Measurements from ENCODE around the gene ZBTB8A.
"Not testable (repeated sequence)": the region's sequence is repeated elsewhere in the genome, so short reads cannot be mapped to it uniquely, and the experiment has no call there.

ZBTB8A gene

GRCh38 chr1:32525053-32525452, 14.2 kb upstream of the ZBTB8A start:
- H3K27me3 ChIP-seq (ENCODE audit: control insufficient read depth in 1 of 2, insufficient read depth in 1 of 2, low read length in 2 of 2): no peaks in the 10 kb centered on the region
- no peak overlapping the region for H2AFZ ChIP-seq (ENCODE audit: low read depth, low read length)

GRCh38 chr1:32525661-32526444, 13.4 kb upstream of the ZBTB8A start:
- Histone ChIP-seq H3K9ac (ENCODE audit: low read length) (no peak overlapping the region), H3K14ac (ENCODE audit: low read length in 2 of 2) (no peak overlapping the region), H2BK5ac (ENCODE audit: low read depth, low read length, poor library complexity, severe bottlenecking) (no peak overlapping the region), H3K79me1 (replicated peaks; ENCODE audit: low read length, poor library complexity, severe bottlenecking) (no peaks in the 10 kb centered on the region), H2BK12ac (ENCODE audit: low read length in 2 of 2) (no peak overlapping the region), H3K4ac (ENCODE audit: low read depth in 1 of 2, low read length in 2 of 2) (no peak overlapping the region), H3K4me2 (ENCODE audit: low read length, poor library complexity, severe bottlenecking) (no peak overlapping the region), H3K23ac (ENCODE audit: low read length in 2 of 2) (no peak overlapping the region), H3K27ac (ENCODE audit: low read length, poor library complexity, severe bottlenecking) (no peak overlapping the region), H3K9me3 (ENCODE audit: control insufficient read depth, low read length) (no peaks in the 10 kb centered on the region), H2AK5ac (ENCODE audit: low read length, severe bottlenecking) (no peak overlapping the region), H4K8ac (ENCODE audit: low read length) (no peak overlapping the region), H3K4me3 (ENCODE audit: insufficient read depth in 1 of 2, low read depth in 1 of 2, low read length in 2 of 2) (no peak overlapping the region), H3K27me3 (ENCODE audit: control insufficient read depth in 1 of 2, insufficient read depth in 1 of 2, low read length in 2 of 2) (no peaks in the 10 kb centered on the region), H2BK15ac (ENCODE audit: low read depth, poor library complexity, severe bottlenecking) (no peak overlapping the region), H3K36me3 (ENCODE audit: control insufficient read depth in 1 of 2, insufficient read depth in 2 of 2, low read depth in 1 of 2, low read length in 2 of 2) (no peaks in the 10 kb centered on the region), H2AFZ (ENCODE audit: low read depth, low read length) (no peak overlapping the region), H3K18ac (ENCODE audit: low read depth in 1 of 2, low read length in 2 of 2) (no peak overlapping the region), H2BK120ac (ENCODE audit: low read depth, low read length) (no peak overlapping the region), H4K91ac (ENCODE audit: low read length) (no peak overlapping the region), H3K4me1 (ENCODE audit: control insufficient read depth, insufficient read depth, low read depth, low read length) (no peaks in the 10 kb centered on the region)
- no peak for DNase-seq
- WGBS: 91% methylated on average over 9 of the region's 9 CpGs

More at GRCh38 chr1:32525053-32525452, 14.2 kb upstream of the ZBTB8A start:
- H3K18ac ChIP-seq (ENCODE audit: low read depth in 1 of 2, low read length in 2 of 2): no peak overlapping the region
- no peaks in the 10 kb centered on the region for H3K9me3 ChIP-seq (ENCODE audit: control insufficient read depth, low read length)
- H3K4me2 ChIP-seq (ENCODE audit: low read length, poor library complexity, severe bottlenecking): no peak overlapping the region
- H4K91ac ChIP-seq (ENCODE audit: low read length): no peak overlapping the region
- H3K4ac ChIP-seq (ENCODE audit: low read depth in 1 of 2, low read length in 2 of 2): no peak overlapping the region
- H3K27ac ChIP-seq (ENCODE audit: low read length, poor library complexity, severe bottlenecking): no peak overlapping the region
- no peaks in the 10 kb centered on the region for H3K79me1 ChIP-seq (replicated peaks; ENCODE audit: low read length, poor library complexity, severe bottlenecking)
- H4K8ac ChIP-seq (ENCODE audit: low read length): no peak overlapping the region
- H3K14ac ChIP-seq (ENCODE audit: low read length in 2 of 2): no peak overlapping the region
- no peak overlapping the region for H3K4me3 ChIP-seq (ENCODE audit: insufficient read depth in 1 of 2, low read depth in 1 of 2, low read length in 2 of 2)
- H2BK12ac ChIP-seq (ENCODE audit: low read length in 2 of 2): no peak overlapping the region
- H2BK120ac ChIP-seq (ENCODE audit: low read depth, low read length): no peak overlapping the region
- WGBS: 100% methylated on average over 1 of the region's 3 CpGs
- DNase-seq: no peak
- H3K9ac ChIP-seq (ENCODE audit: low read length): no peak overlapping the region
- H2BK15ac ChIP-seq (ENCODE audit: low read depth, poor library complexity, severe bottlenecking): no peak overlapping the region
- H2AK5ac ChIP-seq (ENCODE audit: low read length, severe bottlenecking): no peak overlapping the region
- H3K36me3 ChIP-seq (ENCODE audit: control insufficient read depth in 1 of 2, insufficient read depth in 2 of 2, low read depth in 1 of 2, low read length in 2 of 2): no peaks in the 10 kb centered on the region
- H3K23ac ChIP-seq (ENCODE audit: low read length in 2 of 2): no peak overlapping the region
- H2BK5ac ChIP-seq (ENCODE audit: low read depth, low read length, poor library complexity, severe bottlenecking): no peak overlapping the region
- peaks cover under 1% of the 10 kb centered on the region for H3K4me1 ChIP-seq (ENCODE audit: control insufficient read depth, insufficient read depth, low read depth, low read length)

GRCh38 chr1:32528550-32528949, 10.7 kb upstream of the ZBTB8A start:
- not testable (repeated sequence) for H2BK120ac ChIP-seq (ENCODE audit: low read depth, low read length); H2AK5ac ChIP-seq (ENCODE audit: low read length, severe bottlenecking); H2BK15ac ChIP-seq (ENCODE audit: low read depth, poor library complexity, severe bottlenecking); H3K27ac ChIP-seq (ENCODE audit: low read length, poor library complexity, severe bottlenecking); H3K79me1 ChIP-seq (replicated peaks; ENCODE audit: low read length, poor library complexity, severe bottlenecking); H2BK12ac ChIP-seq (ENCODE audit: low read length in 2 of 2); H2AFZ ChIP-seq (ENCODE audit: low read depth, low read length); H3K27me3 ChIP-seq (ENCODE audit: control insufficient read depth in 1 of 2, insufficient read depth in 1 of 2, low read length in 2 of 2); H3K23ac ChIP-seq (ENCODE audit: low read length in 2 of 2); H3K18ac ChIP-seq (ENCODE audit: low read depth in 1 of 2, low read length in 2 of 2); H3K36me3 ChIP-seq (ENCODE audit: control insufficient read depth in 1 of 2, insufficient read depth in 2 of 2, low read depth in 1 of 2, low read length in 2 of 2); H3K4me1 ChIP-seq (ENCODE audit: control insufficient read depth, insufficient read depth, low read depth, low read length); H3K4me3 ChIP-seq (ENCODE audit: insufficient read depth in 1 of 2, low read depth in 1 of 2, low read length in 2 of 2); H4K8ac ChIP-seq (ENCODE audit: low read length); H3K4ac ChIP-seq (ENCODE audit: low read depth in 1 of 2, low read length in 2 of 2); H3K9me3 ChIP-seq (ENCODE audit: control insufficient read depth, low read length); H3K14ac ChIP-seq (ENCODE audit: low read length in 2 of 2); H4K91ac ChIP-seq (ENCODE audit: low read length); H3K9ac ChIP-seq (ENCODE audit: low read length); H2BK5ac ChIP-seq (ENCODE audit: low read depth, low read length, poor library complexity, severe bottlenecking); DNase-seq; H3K4me2 ChIP-seq (ENCODE audit: low read length, poor library complexity, severe bottlenecking)
- WGBS: 95% methylated on average over 7 of the region's 10 CpGs

DNA sequence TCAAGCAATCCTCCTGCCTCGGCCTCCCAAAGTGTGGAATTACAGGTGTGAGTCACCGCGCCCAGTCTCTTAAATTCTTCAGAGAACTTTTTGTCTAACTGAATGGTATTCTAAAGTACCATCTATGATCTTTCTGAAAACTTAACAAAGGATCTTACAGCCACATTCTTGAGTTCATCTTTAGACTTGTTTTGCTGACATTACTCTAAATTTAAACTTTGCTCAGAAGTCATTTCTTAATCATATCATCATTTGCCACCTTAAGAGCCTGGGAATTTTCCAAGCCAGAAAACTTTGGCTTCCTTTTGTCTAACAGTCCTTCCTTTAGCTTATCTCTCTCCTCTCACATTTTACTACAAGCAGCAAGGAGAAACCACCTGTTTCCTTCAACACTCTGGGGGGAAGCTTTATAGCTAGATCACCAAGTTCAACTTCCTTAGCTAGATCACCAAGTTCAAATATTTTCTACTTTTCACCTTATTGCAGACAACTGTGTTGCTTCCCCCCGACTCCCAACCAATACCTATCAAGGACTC, 5.4 kb upstream of the ZBTB8A start:
- H3K27ac ChIP-seq (ENCODE audit: low read length, poor library complexity, severe bottlenecking): no peak overlapping the region
- H4K8ac ChIP-seq (ENCODE audit: low read length): no peak overlapping the region
- H3K9me3 ChIP-seq (ENCODE audit: control insufficient read depth, low read length): no peaks in the 10 kb centered on the region
- no peak overlapping the region for H4K91ac ChIP-seq (ENCODE audit: low read length)
- no peak overlapping the region for H2BK12ac ChIP-seq (ENCODE audit: low read length in 2 of 2)
- no peak overlapping the region for H3K4me2 ChIP-seq (ENCODE audit: low read length, poor library complexity, severe bottlenecking)
- H3K14ac ChIP-seq (ENCODE audit: low read length in 2 of 2): no peak overlapping the region
- DNase-seq: no peak
- H3K4me3 ChIP-seq (ENCODE audit: insufficient read depth in 1 of 2, low read depth in 1 of 2, low read length in 2 of 2): no peak overlapping the region
- no peak overlapping the region for H2BK120ac ChIP-seq (ENCODE audit: low read depth, low read length)
- H3K4me1 ChIP-seq (ENCODE audit: control insufficient read depth, insufficient read depth, low read depth, low read length): no peaks in the 10 kb centered on the region
- H3K18ac ChIP-seq (ENCODE audit: low read depth in 1 of 2, low read length in 2 of 2): no peak overlapping the region
- H3K9ac ChIP-seq (ENCODE audit: low read length): no peak overlapping the region
- H3K36me3 ChIP-seq (ENCODE audit: control insufficient read depth in 1 of 2, insufficient read depth in 2 of 2, low read depth in 1 of 2, low read length in 2 of 2): no peaks in the 10 kb centered on the region
- no peaks in the 10 kb centered on the region for H3K27me3 ChIP-seq (ENCODE audit: control insufficient read depth in 1 of 2, insufficient read depth in 1 of 2, low read length in 2 of 2)
- no peak overlapping the region for H3K4ac ChIP-seq (ENCODE audit: low read depth in 1 of 2, low read length in 2 of 2)
- H3K79me1 ChIP-seq (replicated peaks; ENCODE audit: low read length, poor library complexity, severe bottlenecking): no peaks in the 10 kb centered on the region
- no peak overlapping the region for H3K23ac ChIP-seq (ENCODE audit: low read length in 2 of 2)
- H2BK15ac ChIP-seq (ENCODE audit: low read depth, poor library complexity, severe bottlenecking): no peak overlapping the region
- H2BK5ac ChIP-seq (ENCODE audit: low read depth, low read length, poor library complexity, severe bottlenecking): no peak overlapping the region
- no peak overlapping the region for H2AK5ac ChIP-seq (ENCODE audit: low read length, severe bottlenecking)
- 81% methylated on average over 3 of the region's 4 CpGs for WGBS
- no peak overlapping the region for H2AFZ ChIP-seq (ENCODE audit: low read depth, low read length)
